ENCODE results near the gene SREK1. TPM values are rescaled to one million over a fixed set of nuclear protein-coding genes. Genes with fewer than 3 reads are reported as not detected.

The SREK1 gene
- total and polyA plus RNA-seq, 2 of the 8 experiments (the other 6 are each of a cell fraction or from before 2014, with no cell fraction given) = 10.6 to 40.4 TPM

DNA sequence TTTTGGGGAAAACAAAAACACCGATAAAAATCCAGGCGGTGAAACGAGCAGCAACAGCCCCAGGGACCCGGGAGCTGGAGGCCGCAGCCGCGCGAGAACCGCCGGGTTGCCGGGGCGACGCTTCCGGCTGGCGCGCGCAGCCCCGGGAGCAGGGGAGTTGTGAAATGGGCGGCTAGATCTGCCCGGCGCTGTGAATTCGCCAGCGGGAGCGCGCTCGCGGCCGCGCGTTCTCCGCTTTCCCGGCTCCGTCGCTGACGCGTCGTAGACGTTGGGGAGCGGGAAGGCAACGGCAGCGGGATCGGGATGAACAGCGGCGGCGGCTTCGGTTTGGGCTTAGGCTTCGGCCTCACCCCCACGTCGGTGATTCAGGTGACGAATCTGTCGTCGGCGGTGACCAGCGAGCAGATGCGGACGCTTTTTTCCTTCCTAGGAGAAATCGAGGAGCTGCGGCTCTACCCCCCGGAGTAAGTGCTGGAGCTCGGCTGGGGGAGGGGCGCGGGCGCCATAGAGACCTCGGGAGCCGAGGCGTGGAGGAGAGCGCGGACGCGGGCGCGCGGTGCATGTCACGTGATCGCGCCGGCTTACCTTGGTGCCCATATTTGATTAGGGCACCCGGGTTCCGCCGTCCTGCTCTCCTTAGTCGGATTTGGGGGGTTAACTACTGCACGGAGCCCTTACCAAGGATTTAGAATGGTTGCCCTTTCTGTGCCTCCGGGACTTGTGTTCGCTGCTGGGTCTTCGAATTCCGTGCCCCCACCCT, at the start of gene SREK1 (continued):
- TF ChIP-seq, protein P1, sequence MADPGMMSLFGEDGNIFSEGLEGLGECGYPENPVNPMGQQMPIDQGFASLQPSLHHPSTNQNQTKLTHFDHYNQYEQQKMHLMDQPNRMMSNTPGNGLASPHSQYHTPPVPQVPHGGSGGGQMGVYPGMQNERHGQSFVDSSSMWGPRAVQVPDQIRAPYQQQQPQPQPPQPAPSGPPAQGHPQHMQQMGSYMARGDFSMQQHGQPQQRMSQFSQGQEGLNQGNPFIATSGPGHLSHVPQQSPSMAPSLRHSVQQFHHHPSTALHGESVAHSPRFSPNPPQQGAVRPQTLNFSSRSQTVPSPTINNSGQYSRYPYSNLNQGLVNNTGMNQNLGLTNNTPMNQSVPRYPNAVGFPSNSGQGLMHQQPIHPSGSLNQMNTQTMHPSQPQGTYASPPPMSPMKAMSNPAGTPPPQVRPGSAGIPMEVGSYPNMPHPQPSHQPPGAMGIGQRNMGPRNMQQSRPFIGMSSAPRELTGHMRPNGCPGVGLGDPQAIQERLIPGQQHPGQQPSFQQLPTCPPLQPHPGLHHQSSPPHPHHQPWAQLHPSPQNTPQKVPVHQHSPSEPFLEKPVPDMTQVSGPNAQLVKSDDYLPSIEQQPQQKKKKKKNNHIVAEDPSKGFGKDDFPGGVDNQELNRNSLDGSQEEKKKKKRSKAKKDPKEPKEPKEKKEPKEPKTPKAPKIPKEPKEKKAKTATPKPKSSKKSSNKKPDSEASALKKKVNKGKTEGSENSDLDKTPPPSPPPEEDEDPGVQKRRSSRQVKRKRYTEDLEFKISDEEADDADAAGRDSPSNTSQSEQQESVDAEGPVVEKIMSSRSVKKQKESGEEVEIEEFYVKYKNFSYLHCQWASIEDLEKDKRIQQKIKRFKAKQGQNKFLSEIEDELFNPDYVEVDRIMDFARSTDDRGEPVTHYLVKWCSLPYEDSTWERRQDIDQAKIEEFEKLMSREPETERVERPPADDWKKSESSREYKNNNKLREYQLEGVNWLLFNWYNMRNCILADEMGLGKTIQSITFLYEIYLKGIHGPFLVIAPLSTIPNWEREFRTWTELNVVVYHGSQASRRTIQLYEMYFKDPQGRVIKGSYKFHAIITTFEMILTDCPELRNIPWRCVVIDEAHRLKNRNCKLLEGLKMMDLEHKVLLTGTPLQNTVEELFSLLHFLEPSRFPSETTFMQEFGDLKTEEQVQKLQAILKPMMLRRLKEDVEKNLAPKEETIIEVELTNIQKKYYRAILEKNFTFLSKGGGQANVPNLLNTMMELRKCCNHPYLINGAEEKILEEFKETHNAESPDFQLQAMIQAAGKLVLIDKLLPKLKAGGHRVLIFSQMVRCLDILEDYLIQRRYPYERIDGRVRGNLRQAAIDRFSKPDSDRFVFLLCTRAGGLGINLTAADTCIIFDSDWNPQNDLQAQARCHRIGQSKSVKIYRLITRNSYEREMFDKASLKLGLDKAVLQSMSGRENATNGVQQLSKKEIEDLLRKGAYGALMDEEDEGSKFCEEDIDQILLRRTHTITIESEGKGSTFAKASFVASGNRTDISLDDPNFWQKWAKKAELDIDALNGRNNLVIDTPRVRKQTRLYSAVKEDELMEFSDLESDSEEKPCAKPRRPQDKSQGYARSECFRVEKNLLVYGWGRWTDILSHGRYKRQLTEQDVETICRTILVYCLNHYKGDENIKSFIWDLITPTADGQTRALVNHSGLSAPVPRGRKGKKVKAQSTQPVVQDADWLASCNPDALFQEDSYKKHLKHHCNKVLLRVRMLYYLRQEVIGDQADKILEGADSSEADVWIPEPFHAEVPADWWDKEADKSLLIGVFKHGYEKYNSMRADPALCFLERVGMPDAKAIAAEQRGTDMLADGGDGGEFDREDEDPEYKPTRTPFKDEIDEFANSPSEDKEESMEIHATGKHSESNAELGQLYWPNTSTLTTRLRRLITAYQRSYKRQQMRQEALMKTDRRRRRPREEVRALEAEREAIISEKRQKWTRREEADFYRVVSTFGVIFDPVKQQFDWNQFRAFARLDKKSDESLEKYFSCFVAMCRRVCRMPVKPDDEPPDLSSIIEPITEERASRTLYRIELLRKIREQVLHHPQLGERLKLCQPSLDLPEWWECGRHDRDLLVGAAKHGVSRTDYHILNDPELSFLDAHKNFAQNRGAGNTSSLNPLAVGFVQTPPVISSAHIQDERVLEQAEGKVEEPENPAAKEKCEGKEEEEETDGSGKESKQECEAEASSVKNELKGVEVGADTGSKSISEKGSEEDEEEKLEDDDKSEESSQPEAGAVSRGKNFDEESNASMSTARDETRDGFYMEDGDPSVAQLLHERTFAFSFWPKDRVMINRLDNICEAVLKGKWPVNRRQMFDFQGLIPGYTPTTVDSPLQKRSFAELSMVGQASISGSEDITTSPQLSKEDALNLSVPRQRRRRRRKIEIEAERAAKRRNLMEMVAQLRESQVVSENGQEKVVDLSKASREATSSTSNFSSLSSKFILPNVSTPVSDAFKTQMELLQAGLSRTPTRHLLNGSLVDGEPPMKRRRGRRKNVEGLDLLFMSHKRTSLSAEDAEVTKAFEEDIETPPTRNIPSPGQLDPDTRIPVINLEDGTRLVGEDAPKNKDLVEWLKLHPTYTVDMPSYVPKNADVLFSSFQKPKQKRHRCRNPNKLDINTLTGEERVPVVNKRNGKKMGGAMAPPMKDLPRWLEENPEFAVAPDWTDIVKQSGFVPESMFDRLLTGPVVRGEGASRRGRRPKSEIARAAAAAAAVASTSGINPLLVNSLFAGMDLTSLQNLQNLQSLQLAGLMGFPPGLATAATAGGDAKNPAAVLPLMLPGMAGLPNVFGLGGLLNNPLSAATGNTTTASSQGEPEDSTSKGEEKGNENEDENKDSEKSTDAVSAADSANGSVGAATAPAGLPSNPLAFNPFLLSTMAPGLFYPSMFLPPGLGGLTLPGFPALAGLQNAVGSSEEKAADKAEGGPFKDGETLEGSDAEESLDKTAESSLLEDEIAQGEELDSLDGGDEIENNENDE (IDR thresholded peaks at IDR 0.05; ENCODE audit: insufficient replicate concordance, low read length) = no peak
- TF ChIP-seq TAF7 (optimal IDR thresholded peaks at IDR 0.05; ENCODE audit: borderline replicate concordance, low read depth, low read length) (peak; percentile 84), TAF1 (IDR thresholded peaks at IDR 0.05; ENCODE audit: low read depth, low read length) (peak; percentile 97), EP300 (IDR thresholded peaks at IDR 0.05; ENCODE audit: borderline replicate concordance in 1 of 2, low read depth in 2 of 2, low read length in 2 of 2) (peak in 1 of 2 experiments; percentile 45; a peak in 1 of 3 replicates), BRCA1 (IDR thresholded peaks at IDR 0.05; ENCODE audit: low read depth, low read length) (peak; percentile 78), PHF8 (conservative IDR thresholded peaks at IDR 0.05; ENCODE audit: low read depth, low read length) (peak; percentile 97), TCF12 (IDR thresholded peaks at IDR 0.05; ENCODE audit: low read depth, low read length) (no peak), CTBP2 (IDR thresholded peaks at IDR 0.05; ENCODE audit: borderline replicate concordance, insufficient read depth, insufficient read length, low read length) (no peak)
- TF ChIP-seq, protein P2, sequence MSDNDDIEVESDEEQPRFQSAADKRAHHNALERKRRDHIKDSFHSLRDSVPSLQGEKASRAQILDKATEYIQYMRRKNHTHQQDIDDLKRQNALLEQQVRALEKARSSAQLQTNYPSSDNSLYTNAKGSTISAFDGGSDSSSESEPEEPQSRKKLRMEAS (IDR thresholded peaks at IDR 0.05) = no peak
